Activated CD4-positive, alpha-beta T cell treated with anti-CD3 and anti-CD28 coated beads, Interleukin-2, amount 50 U/mL, for 48 hours (primary cell): ENCODE data around the gene CRAT.

Source experiments
- DNase-seq, 2 experiments: peaks; one replicate each; pipeline ENCODE4 v3.0.0-alpha.2; 2020

CRAT gene

DNA sequence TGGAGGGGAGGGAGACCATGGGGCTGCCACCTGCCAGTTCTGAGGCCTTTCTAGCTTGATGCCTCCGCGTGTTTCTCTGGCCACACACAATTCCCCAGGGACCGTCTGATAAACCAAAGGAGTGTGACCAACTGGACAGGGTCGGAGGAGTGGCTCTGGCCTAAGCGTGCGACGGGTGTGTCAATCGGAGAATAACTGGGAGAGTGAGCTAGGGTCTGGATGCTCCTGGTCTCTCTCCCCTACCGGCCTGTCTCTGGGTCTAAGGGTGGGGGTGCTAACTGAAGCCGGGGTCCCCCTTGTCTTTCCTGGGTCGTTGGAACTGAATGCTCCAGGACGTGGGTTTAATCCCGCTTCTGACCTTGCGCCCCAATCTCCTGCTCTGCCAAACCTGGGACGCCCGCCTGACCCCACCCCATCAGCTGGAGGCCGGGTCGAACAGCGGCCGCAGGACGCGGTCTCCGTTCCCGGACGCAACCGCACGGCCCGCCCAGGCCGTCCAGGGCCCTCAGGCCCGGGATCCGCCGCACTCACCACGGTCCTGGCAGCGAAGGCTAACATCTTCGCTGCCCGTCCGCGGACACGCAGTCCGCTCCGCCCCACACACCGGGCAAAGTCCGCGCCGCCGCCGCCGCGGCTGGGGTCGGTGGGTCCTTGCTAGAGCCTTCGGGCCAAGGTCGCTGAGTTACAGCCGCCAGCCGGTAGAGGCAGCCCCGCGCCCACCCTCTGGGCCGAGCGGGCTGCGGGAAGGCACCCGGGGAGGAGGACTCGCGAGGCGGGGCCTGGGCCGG lies 447 bp downstream of the CRAT start:
- DNase-seq: peak in 1 of 2 experiments; percentile 17

- DNase-seq: peak; percentile 21 to 26
Observed at GRCh38 chr9:129109537-129109903, 1.1 kb downstream of the CRAT start.

GRCh38 chr9:129108805-129109536 lies 1.6 kb downstream of the CRAT start:
- DNase-seq: no peak

DNA sequence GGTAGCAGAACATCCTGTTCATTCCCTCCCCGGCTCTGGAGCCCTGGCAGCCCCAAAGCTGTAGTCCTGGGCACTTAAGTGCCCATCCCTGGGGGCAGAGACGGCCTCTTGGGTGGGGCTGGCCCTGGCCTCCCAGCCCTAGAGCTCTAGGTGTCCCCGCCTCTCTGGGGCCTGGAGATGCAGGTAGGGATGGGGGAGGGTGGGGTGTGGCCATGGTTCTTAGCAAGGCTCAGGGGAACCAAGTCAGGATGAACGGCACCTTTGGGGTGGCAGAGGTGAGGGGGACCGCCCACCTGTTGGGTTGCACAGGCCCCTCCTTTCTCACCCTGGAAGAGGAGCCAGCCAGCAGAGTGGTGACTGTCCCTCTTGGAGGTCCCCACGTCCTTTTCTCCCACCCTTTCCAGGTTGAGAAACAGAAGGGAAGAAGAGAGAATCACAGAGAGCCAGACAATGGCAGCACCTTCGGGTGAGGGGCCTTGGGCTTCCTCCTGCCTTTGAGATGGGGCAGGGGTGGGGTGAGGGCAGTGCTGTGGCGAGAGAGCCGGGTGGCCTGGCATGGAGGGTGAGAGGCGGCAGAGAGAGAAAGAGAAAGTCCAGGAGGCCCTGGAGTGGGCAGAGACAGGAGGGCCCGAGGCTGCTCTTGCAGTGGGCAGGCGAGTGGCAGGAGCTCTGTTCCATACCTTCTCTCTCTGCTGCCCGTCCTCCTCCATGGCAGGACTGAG lies 2.3 kb downstream of the CRAT start:
- no peak for DNase-seq

DNA sequence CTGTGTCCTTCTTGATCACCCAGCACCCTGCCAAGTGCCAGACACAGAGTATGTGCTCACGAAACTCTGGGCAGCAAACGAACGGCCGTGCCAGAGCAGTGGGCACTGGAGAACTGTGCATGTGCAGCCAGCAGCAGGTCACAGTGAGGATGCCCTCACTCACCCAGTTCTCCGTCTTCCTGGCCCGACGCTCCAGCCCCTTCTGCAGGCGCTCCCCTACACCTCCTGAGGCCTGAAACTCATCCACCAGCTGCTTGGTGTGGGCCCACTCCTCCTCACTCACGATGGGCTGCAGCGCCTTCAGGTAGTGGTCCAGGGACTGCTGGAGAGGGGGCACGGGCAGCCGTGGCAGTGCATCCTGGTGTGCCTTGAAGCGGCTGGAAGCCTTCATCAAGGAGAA lies 2.9 kb downstream of the CRAT start:
- DNase-seq: no peak

- DNase-seq: no peak
Observed at GRCh38 chr9:129105857-129106694, 4.5 kb downstream of the CRAT start.

GRCh38 chr9:129104051-129104450 lies 6.5 kb downstream of the CRAT start:
- no peak for DNase-seq

GRCh38 chr9:129103595-129103965 lies 7.0 kb downstream of the CRAT start:
- no peak for DNase-seq

GRCh38 chr9:129102791-129103594 lies 7.6 kb downstream of the CRAT start:
- DNase-seq: peak; percentile 25 to 35

- DNase-seq: no peak
Observed at GRCh38 chr9:129102095-129102525, 8.5 kb downstream of the CRAT start.

GRCh38 chr9:129101279-129101678 lies 9.3 kb downstream of the CRAT start:
- no peak for DNase-seq

DNA sequence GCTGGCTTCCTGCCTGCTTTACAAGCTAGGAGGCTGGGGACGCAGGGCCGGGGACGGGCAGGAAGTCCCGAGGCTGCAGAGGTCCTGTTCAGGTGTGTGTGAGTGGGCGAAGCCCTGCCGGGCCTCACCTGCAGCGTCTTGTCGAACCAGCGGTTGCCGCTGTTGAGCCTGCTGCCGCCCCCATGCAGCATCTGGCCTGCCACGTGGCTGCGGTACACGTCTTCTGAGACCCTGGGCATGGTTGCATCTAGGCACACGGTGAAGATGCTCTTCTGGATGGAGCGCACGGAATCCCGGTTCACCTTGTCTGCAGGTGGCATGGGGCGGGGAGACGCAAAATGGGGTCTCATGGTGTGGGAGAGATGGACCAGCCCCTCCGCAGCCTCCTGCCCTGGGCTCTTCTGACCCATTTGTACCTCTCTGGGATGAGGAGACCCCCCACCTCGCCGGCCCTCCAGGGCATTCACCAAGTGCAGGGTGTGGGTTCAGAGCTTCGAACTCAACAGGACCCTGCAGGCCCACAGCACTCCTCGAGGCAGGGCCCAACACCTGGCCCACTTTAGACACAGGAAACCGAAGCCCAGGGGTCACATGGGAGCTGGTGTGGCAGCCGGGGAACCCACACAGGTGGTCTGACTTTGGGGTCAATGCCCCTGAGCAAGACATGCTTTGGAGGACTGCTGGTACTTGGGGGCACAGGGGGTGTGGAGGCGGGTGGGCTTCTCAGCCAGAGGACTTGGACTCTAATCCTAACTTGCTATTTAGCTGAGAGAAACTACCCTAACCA lies 10.0 kb downstream of the CRAT start:
- no peak for DNase-seq

DNA sequence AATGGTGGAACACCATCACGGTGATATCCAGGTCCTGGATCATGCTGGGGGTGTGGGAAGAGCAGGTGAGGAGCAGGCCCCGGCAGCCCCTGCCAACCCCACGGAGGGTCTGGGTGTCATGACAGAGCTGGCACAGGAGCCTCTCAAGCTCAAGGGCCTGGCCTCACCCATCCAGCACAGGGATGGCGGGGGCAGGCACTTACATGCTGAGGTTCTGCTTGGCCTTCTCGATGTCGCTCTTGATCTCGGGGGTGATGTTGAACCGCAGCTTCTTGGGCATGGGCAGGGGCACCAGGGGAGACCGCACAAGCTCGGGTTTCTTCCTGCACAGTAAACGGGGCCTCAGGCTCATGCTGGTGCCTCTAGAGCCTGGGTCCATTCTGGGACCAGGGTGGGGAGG lies 12.3 kb downstream of the CRAT start:
- no peak for DNase-seq

GRCh38 chr9:129097671-129098306 lies 12.8 kb downstream of the CRAT start:
- no peak for DNase-seq

DNA sequence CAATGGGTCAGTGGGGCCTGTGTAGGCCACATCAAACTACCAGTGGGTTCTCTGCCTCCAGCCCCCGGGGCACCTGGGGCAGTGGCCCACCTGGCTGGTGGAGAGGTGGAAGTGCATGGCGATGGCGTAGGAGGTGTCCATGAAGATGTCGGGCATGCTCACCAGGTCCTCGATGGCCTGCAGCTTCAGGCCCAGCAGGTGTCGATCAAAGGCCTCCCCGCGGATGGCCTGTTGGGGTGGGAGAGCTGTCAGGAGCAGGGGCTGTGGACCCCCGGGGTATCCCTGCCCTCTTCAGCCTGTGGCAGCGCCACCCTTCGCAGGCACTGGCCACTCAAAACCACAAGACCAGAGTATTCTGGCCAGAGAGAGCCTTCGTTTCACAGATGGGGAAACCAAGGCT lies 14.7 kb downstream of the CRAT start:
- DNase-seq: no peak

DNA sequence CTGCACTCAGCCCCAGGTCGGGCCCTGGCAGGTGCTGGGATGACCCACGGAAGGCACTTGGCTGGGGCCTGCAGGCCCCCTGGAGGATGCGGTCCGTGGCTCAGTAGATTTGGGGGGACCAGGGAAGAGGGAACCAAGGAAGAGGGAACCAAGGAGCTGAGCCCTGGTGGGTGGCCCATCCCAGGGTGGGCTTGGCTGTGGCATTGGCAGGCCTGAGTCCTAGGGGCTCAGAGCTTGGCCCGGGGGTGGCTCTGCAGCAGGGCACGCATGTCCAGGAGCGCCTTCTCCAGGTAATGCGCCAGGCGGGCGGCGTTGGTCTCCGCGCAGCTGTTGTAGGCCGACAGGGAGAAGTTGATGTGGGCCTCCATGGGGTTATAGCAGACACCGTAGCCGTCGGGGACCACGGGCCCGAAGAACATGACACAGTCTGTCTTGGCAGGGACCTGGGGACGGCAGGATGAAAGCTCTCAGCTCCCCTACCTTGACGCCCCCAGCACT lies 15.4 kb downstream of the CRAT start:
- no peak for DNase-seq

GRCh38 chr9:129094387-129095169 lies 16.0 kb downstream of the CRAT start:
- no peak for DNase-seq

DNA sequence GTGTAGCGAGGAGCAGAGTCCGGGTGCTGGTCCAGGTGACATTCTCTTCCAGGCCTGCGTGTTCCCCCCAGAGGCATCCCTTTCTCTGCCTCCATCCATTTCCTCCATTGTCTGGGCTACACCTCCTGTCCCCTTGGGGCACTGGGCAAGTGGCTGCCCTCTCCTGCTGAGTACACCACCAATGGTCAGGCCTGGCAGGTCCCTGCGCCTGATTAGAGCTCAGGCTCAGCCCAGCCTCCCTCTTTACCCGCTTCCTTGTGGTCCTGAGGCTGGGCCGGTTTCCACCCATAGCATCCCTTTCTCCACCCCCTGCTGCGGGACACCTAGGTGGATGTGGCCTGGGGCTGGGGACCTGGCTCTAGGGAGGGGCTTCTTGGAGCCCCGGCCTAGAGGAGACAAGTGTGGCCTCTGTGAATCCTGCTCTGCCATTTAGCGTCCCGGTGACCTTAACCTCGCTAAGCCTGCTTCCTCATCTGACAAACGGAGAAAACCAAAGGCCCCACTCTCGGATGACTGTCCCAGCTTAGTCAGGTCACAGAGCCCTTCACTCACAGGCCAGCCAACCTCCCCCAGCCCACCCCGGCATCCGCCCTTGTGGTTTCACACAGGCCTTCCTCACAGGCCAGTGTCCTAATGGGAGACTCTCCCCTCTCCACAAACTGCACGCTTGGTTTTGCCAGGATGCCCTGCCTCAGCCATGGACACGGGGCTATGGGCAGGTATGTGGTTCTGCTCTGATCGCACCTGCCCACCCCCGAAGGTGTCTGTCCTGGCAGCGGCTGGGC lies 16.8 kb downstream of the CRAT start:
- DNase-seq: no peak

- no peak for DNase-seq
Observed at GRCh38 chr9:129089246-129089645, 21.3 kb downstream of the CRAT start.
